Smooth muscle cell of the brain vasculature (primary cell): ENCODE measurements around the gene CTNNA2.

Source experiments
- DNase-seq: peaks from one replicate; pipeline ENCODE4 v3.0.0-alpha.2; 2012; ENCODE audit warnings: low read depth, low spot score

Gene CTNNA2

GRCh38 chr2:80323610-80324009 lies 810.8 kb downstream of the CTNNA2 start:
- DNase-seq = no peak

- DNase-seq = no peak
Measured at GRCh38 chr2:80324525-80324924, 811.7 kb downstream of the CTNNA2 start.

- DNase-seq = no peak
Measured at GRCh38 chr2:80326214-80326613, 813.4 kb downstream of the CTNNA2 start.

DNA sequence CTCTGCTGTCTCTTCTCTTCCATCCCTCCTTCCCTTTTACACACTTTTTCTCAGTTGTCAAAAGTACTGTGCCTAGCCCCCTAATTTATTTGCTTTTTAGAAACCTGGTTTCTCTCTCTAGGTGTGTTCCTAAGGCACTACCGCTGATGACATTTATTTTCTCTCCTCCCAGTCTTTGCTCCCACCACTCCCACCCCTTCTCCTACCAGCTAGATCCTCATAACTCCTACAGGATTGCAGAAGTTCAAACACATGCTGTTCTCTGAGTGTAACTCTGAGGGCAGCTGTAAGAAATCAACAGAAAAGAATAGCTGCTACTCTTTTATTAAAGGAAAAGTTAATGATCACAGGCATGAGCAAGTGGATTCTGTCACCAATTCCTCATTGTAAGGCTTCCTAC lies 814.0 kb downstream of the CTNNA2 start:
- no peak for DNase-seq

DNA sequence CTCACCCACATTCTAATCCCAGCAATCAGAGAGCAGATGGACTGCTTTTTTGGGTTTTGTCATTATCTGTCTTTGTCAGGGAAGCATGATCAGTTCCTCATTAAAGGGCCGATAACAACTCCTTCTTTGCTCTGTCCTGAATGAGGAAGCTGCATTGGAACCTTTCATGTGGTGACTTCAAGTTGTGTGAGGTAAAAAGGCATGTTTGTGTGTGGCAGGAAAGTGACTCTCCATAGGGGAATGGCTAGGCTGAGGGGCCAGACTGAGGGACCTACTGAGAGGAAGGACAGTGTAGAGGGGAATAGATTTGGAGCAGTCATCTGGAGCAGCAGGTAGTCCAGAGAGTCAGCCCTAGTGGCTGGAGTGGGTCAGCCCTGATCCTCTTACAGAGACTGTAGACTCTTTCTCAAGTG lies 815.3 kb downstream of the CTNNA2 start:
- DNase-seq = no peak

DNA sequence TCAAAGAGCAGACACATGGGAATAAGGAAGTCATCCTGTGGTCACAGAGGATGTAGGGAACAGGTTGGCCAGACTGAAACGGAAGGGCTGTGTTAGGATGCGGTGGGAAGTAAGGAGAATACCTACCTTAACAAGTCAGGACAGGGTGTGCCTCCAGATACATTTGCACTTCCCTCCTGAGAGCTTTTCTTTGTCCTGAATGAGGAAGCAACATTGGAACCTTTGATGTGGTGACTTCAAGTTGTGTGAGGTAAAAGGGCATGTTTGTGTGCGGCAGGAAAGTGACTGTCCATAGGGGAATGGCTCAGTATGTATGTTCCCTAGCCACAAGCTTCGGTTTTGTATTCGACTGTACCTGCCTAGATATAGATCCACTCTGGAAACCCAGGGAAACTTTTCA lies 816.6 kb downstream of the CTNNA2 start:
- no peak for DNase-seq

- DNase-seq = no peak
Measured at GRCh38 chr2:80330527-80331450, 817.9 kb downstream of the CTNNA2 start.

DNA sequence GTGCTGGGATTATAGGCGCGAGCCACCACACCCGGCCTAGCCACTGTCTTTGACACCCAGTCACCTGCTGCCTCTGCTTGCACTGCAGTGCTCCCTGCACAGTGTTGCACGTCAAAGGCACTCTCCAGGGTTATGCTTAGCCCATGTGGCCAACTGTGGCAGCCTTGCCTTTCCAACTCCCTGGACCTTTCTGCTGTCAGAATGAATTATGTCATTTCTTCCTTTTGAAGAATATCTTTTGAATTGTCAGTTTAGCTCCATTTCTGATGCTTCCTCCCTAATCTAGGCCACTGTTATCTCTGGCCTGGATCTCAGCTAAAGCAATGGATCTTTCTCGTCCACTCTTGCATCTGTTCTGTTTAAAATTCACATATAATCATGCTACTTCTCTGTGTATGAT lies 821.0 kb downstream of the CTNNA2 start:
- DNase-seq = no peak

- DNase-seq = no peak
Measured at GRCh38 chr2:80335411-80335810, 822.6 kb downstream of the CTNNA2 start.

DNA sequence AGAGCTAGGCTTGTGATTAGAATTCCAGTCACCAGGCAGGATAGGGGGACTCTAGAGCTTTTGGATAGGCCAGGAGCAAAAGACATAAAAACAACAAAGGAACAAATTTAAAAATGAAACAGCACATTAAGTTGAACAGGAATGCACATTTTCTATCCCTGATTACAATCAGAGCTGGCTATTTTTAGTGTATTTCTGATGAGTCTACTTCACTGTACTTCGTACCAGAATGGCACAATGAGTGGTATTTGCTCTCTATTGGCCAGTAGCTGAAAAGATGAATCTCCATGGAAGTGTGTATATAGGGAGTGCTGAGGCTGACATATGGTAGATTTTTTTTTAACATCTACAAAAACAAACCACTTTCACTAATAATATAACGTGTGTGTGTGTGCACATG lies 825.9 kb downstream of the CTNNA2 start:
- no peak for DNase-seq

- no peak for DNase-seq
Measured at GRCh38 chr2:80340022-80340421, 827.2 kb downstream of the CTNNA2 start.

GRCh38 chr2:80348078-80348477 lies 835.2 kb downstream of the CTNNA2 start:
- no peak for DNase-seq

DNA sequence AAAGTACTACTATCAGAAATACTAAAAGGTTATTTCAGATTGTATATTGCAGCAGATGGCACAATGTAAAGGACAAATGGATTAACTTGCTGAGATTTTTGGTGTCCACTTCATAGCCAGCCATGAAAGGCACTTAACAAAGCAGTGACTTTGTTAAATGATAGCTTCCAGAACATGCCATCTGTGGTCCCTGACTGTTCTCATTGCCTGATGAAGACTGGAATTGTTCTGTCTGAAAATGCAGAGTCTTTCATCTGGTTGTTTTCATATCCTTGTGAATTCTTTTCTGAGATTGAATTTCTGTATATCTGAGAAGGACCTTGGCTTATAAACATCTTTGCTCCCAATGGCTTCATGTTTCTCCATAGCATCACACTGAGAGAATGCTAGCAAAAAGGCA lies 836.1 kb downstream of the CTNNA2 start:
- no peak for DNase-seq

DNA sequence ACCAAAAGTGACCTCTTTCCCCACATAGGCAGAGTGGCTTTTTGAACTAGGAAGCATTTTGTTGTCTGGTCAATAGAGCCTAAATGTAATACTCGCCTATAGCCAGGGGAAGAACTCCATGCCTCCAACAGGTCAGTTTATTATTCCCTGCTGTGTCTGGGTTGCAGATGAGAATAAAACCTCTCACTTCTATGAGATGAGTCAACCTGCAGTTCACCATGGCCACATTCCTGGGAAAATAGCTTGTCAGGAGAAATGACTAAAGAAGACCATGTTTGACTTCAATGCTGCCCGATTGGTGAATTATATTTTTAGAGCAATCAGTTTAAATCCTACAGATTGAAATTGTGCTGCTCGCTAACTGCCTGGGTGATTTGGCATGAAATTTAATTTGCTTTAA lies 838.4 kb downstream of the CTNNA2 start:
- DNase-seq = no peak

- DNase-seq = no peak
Measured at GRCh38 chr2:80354858-80355257, 842.0 kb downstream of the CTNNA2 start.

GRCh38 chr2:80361904-80362303 lies 849.1 kb downstream of the CTNNA2 start:
- no peak for DNase-seq

GRCh38 chr2:80363330-80363729 lies 850.5 kb downstream of the CTNNA2 start:
- DNase-seq = no peak

DNA sequence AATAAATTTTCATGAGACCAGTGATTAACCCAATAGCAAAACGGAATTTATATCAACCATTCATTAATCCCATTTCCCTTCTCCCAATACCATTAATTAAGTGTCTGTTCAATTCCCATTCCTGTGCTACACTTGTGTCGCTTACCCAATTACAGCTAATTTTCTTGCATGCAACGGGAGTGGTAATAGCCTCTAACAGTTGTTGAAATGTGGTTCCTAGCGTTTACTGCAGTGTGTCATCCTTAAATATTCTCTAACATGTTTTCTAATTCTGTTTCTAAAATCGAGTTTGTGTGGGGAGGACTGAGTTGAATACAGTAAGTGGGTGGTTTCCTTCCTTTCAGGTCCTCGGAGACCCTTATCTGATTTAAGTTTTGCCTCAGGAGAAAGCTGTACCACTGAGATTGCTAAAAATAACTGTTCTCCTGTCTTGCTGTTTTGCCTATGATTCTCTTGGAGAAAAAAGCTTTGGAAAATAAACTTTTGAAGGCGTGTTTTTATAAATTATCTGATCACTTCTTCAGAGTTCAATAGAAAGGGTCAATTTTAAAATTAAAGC lies 851.0 kb downstream of the CTNNA2 start:
- DNase-seq = no peak

GRCh38 chr2:80364524-80365212 lies 851.8 kb downstream of the CTNNA2 start:
- no peak for DNase-seq

GRCh38 chr2:80365762-80366161 lies 852.9 kb downstream of the CTNNA2 start:
- DNase-seq = no peak

- no peak for DNase-seq
Measured at GRCh38 chr2:80370375-80371009, 857.6 kb downstream of the CTNNA2 start.

DNA sequence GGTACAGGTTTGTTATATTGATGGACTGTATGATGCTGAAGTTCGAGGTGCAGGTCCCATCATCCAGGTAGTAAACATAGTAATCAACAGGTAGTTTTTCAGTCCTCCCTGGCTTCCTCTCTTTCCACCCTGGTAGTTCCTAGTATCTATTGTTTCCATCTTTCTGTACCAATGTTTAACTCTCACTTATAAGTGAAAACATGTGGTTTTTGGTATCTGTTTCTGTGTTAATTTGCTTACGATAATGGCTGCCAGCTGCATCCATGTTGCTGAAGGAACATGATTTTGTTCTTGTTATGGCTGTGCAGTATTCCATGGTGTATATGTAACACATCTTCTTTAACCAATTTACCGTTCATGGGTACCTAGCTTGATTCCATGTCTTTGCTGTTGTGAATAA lies 861.3 kb downstream of the CTNNA2 start:
- no peak for DNase-seq
